ENCODE results near the gene DSCAM.

DNA sequence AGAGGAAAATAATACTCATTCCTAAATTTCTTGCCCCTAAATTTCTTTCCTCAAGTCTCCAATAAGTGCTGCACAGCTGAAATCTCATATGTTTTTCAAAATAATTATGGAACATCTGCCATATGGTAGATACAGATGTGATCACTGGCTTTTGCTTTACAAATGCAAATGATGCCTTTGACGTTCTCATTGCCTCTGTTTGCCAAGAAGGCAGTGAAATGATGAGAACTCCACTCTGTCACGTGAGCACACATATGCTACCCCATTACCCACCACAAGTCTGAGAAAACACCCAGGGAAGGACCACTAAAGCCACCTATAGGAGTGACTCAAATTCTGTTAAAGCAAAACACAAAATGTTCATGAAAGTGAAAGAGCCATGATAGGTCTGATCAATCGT is 43.9 kb downstream of the DSCAM start:
- TF ChIP-seq EZH2 (IDR thresholded peaks at IDR 0.05; ENCODE audit: insufficient read depth, poor library complexity, severe bottlenecking) (no peak), EZH2phosphoT487 (IDR thresholded peaks at IDR 0.05; ENCODE audit: insufficient read depth, low read depth) (no peak)
